Stimulated activated CD8-positive, alpha-beta memory T cell treated with anti-CD3 and anti-CD28 coated beads, Interleukin-2, amount 100 ng/mL, for 48 hours (primary cell): ENCODE results near the gene BTN2A1.
"Not testable (repeated sequence)": the region's sequence is repeated elsewhere in the genome, so short reads cannot be mapped to it uniquely, and the experiment has no call there.

ENCODE experiments used
- DNase-seq, 2 donors: peaks; one replicate each; pipeline ENCODE4 v3.0.0-alpha.2; 2020; ENCODE audit warnings: low read depth in 2 of 2

BTN2A1 gene

DNA sequence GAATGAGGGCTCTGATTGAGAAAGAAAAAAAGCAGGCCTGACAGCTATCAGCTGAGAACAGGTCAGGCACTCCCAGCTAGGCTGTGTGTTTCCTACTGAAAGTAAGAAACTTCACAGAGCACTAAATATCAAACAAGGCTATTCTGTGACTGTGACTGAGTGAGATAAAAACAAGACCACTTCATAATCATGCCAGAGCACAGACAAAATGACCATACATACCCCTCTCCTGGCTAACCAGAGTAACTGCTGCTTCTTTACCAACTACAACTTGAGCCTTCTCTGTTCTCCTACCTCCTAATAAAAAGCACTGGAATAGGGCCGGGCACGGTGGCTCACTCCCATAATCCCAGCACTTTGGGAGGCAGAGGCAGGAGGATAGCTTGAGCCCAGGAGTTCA is 35.5 kb downstream of the BTN2A1 start:
- no peak for DNase-seq

DNA sequence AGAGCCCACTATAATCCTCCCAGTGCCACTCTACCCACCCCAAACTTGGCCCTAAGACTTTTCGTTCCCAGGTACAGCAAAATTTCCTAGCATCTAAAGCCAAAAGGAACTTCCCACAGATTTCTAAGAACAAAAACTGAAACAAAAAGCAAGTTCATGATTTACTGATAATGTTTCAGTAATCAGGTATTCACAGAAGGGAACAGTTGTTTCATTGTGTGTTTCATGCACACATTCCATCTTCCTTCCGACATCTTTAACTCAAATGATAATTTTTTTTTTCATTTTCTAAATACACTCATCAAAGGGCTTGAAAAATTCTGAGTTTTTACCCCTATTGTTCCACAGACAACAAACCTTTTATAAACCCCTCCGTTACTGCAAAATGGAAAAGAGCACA is 36.4 kb downstream of the BTN2A1 start:
- no peak for DNase-seq

DNA sequence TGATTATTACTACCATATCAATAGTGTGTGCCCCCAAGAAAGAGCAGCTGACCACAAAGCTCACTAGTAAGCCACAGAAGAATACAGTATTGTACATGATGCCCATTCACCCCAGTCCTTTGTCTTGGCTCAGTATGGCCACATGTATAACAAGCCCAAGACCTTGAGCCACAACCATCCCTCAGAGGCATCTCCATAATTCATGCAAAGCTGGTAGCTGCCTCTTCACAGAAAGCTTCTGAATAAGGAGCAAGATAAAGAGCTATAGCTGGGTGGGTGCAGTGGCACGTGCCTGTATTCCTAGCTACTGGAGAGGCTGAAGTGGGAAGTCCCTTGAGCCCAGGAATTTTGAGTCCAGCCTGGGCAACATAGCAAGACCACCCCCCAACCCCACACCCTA is 37.5 kb downstream of the BTN2A1 start:
- no peak for DNase-seq

DNA sequence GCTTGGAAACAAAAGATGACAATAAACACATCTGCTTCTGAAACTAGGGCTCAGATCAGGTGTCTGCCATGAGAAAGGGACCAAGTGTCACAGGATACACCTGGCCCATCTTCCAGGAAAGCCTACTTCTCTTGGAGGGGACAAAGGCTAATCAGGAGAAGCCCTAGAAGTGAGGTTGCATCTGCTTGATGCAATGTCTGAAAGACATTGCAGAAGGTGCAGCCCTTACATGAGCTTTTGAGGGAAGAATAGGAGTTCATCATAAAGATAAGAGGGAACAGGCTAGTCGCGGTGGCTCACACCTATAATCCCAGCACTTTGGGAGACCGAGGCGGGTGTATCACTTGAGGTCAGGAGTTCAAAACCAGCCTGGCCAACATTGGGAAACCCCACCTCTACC is 39.9 kb downstream of the BTN2A1 start:
- DNase-seq, result no peak

- no peak for DNase-seq
Measured at GRCh38 chr6:26500102-26500501, 42.3 kb downstream of the BTN2A1 start, which contains the start of gene BTN1A1. Gene BTN1A1 (plus strand): TSS chr6:26500303. CDS start chr6:26501287, 984 bp downstream.

GRCh38 chr6:26501482-26501986 is 43.8 kb downstream of the BTN2A1 start:
- peak; percentile 7 to 15 for DNase-seq

DNA sequence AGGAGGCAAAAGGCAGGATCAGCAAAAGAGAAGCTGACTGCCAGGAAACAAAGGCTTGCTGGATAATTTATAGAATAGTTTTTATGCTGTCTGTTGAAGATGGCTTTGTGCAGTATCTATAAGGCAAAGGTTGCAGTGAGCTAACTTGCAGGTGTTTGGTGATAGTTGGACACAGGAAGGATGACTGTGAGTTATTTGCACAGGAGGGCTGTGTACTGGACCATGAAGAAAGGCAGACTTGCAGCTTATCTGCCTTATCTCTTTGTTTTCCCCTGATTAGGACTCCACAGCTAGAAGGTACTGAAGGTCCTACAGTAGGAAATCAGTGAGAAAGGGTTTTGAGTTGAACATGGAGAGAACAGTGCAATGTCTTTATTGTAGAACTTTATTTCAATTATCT is 44.4 kb downstream of the BTN2A1 start:
- DNase-seq, result no peak

DNA sequence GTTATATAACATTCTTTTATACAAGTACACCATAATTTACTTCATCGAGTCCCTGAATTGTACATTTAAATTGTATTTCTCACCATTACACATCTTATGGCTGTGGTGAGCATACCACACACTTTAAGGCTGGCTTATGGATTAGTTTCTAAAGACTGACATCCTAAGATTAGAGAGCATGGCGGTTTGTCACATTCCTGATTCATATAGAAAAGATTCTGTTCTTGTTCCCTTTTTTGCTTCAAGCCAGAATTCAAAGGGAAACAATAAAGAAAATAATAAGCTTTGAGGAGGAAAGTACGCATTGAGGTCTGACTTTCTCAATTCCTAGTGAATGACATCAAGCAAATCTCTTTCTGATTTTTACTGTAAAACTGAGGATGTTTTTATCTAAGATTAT is 44.9 kb downstream of the BTN2A1 start:
- no peak for DNase-seq

DNA sequence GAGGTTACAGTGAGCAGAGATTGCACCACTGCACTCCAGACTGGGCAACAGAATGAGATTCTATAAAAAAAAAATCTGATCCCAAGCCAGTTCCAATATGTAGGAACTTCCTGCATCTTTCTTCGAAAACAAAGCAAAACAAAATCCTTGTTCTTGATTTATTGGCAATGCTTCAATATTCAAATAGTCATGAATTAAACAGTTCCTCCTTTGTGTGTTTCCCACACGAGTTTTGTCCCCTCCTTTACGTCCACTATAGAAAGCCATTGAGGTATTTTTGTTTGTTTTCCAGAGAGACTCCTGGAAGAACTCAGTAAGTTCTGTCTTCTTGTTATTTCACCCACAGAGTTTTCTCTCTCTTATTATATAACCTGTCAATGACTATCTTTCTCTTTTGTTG is 49.9 kb downstream of the BTN2A1 start:
- DNase-seq, result no peak

GRCh38 chr6:26511033-26511432 is 53.3 kb downstream of the BTN2A1 start:
- DNase-seq, result not testable (repeated sequence)

DNA sequence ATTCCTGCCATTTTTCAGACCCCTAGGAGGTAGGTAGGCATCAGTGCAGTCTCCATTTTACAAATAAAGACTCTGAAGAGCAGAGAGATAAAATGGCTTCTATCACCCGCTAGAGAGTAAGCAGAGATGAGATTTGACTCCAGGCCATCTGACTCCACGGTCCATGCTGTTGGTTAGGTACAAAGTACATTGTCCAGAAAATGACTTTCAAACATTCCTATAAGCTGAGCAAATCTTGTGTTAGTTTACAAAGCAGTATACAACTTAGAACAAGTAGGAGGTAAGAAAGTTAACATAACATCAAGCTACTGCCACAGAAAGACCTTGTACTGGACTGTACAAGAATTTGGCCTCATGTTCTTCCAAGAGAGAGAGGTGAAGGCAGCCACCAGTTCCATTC is 57.2 kb downstream of the BTN2A1 start:
- no peak for DNase-seq

DNA sequence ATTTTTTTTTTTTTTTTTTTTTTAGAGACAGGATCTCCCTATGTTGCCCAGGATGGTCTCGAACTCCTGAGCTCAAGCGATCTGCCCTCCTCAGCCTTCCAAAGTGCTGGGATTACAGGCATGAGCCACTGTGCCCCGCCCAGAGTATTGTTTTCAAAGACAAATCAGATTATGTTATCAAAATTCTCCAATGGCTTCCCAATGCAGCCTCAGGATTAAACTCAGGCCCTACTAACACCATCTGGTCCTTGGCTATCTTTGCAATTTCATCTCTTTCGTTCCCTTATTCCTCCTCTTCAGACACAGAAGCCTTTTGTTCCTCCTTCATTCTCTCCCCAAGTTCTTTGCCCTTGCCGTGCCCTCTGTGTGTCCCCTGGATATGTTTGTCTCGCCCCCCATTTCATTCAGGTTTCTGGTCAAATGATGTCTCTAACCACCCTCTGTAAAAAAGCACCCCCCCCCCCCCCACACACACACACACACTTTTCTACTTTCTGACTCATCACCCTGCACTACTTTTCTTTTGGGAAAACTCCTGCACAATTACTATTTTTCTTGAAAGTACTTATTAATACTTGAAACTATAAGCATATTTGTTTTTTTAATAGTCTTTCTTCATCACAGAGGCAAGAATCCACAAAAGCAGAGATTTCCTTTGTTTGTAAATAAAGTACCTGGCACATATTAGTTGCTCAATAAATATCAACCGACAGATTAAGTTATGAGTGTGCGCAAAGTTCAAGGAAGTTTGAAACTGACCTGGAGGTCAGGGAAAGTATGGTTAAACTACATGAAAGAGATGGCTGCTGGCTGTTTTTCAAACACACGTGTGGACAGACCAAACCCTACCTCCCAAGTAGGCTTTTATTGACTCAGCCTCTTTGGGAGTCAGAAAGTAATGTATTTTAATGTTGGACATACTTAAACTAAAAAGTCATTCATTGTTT is 59.0 kb downstream of the BTN2A1 start:
- DNase-seq, result no peak
